ENCODE measurements around the gene LRRC32.

- no peak for TF ChIP-seq CTCF (conservative IDR thresholded peaks at IDR 0.05; ENCODE audit: low read depth, low read length)
- no peak for TF ChIP-seq CEBPB (IDR thresholded peaks at IDR 0.05; ENCODE audit: low read depth, low read length)
- TF ChIP-seq POLR2A (IDR thresholded peaks at IDR 0.05; ENCODE audit: low read depth, low read length) = no peak
- TF ChIP-seq RAD21 (IDR thresholded peaks at IDR 0.05; ENCODE audit: low read length) = no peak
- no peak for TF ChIP-seq MAFK (IDR thresholded peaks at IDR 0.05; ENCODE audit: low read depth, low read length)
- no peak for TF ChIP-seq USF2 (IDR thresholded peaks at IDR 0.05; ENCODE audit: low read depth, low read length)
- TF ChIP-seq MXI1 (IDR thresholded peaks at IDR 0.05; ENCODE audit: borderline replicate concordance, low read depth, low read length) = no peak
These were observed 46.6 kb downstream of the LRRC32 start for GRCh38 chr11:76623884-76624419.

Measured in IMR-90 (cell line).